Skeletal muscle satellite cell (primary cell): ENCODE measurements around the gene RIMOC1.

Source experiments
- H3K27me3 ChIP-seq: 2 replicates; pipeline ENCODE4 v1.7.0; 2013; ENCODE audit warnings: low read length; ENCODE audit not compliant: control insufficient read depth, insufficient read depth
- H3K36me3 ChIP-seq: 2 replicates; pipeline ENCODE4 v1.7.0; 2013; ENCODE audit warnings: mild to moderate bottlenecking, control low read depth, low read length; ENCODE audit not compliant: insufficient read depth
- H3K4me1 ChIP-seq: 2 replicates; pipeline ENCODE4 v1.7.0; 2013; ENCODE audit warnings: low read length; ENCODE audit not compliant: control insufficient read depth, insufficient read depth
- H3K4me2 ChIP-seq: 2 replicates; pipeline ENCODE4 v1.7.0; 2013; ENCODE audit warnings: mild to moderate bottlenecking, low read length
- H3K4me3 ChIP-seq: 2 replicates; pipeline ENCODE4 v1.7.0; 2013; ENCODE audit warnings: low read length
- H3K9ac ChIP-seq: 2 replicates; pipeline ENCODE4 v1.7.0; 2013; ENCODE audit warnings: mild to moderate bottlenecking, low read depth, low read length, moderate library complexity
- H3K9me3 ChIP-seq: replicated peaks from 2 replicates; pipeline ENCODE4 v1.7.0; 2013; ENCODE audit warnings: mild to moderate bottlenecking, control low read depth, low read length

Gene RIMOC1

GRCh38 chr5:41875121-41875520 lies 29.0 kb upstream of the RIMOC1 start:
- peaks cover 18% of the 10 kb centered on the region for H3K4me1 ChIP-seq
- no peaks in the 10 kb centered on the region for H3K27me3 ChIP-seq
- H3K9me3 ChIP-seq: no peaks in the 10 kb centered on the region
- H3K9ac ChIP-seq: no peak overlapping the region
- H3K4me2 ChIP-seq: no peak overlapping the region
- no peak overlapping the region for H3K4me3 ChIP-seq
- H3K36me3 ChIP-seq: no peaks in the 10 kb centered on the region

- H3K4me3 ChIP-seq: no peak overlapping the region
- H3K9me3 ChIP-seq: no peaks in the 10 kb centered on the region
- H3K27me3 ChIP-seq: no peaks in the 10 kb centered on the region
- no peaks in the 10 kb centered on the region for H3K36me3 ChIP-seq
- H3K9ac ChIP-seq: no peak overlapping the region
- peaks cover 6% of the 10 kb centered on the region for H3K4me1 ChIP-seq
- no peak overlapping the region for H3K4me2 ChIP-seq
Observed at GRCh38 chr5:41876678-41877077, 27.5 kb upstream of the RIMOC1 start.

GRCh38 chr5:41877408-41877807 lies 26.7 kb upstream of the RIMOC1 start:
- Histone ChIP-seq H3K4me1 (peaks cover under 1% of the 10 kb centered on the region), H3K4me3 (no peak overlapping the region), H3K9me3 (no peaks in the 10 kb centered on the region), H3K4me2 (no peak overlapping the region), H3K27me3 (no peaks in the 10 kb centered on the region), H3K36me3 (no peaks in the 10 kb centered on the region), H3K9ac (no peak overlapping the region)

DNA sequence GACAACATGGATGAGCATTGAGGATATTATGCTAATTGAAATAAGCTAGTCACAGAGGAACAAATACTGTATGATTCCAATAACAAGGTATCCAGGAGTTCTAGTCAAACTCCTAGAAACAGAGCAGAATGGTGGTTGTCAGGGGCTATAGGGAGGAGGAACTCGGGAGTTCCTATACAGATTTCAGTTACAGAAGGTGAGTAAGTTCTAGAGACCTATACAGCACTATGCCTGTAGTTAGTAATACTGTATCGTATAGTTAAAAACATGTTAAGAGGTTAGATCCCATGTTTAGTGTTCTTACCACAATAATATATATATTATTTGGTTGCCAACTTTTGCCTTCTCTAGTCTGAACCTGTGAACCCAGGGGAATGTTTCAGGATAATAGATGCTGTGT lies 26.0 kb upstream of the RIMOC1 start:
- Histone ChIP-seq H3K4me1 (no peaks in the 10 kb centered on the region), H3K4me2 (no peak overlapping the region), H3K36me3 (no peaks in the 10 kb centered on the region), H3K4me3 (no peak overlapping the region), H3K9me3 (no peaks in the 10 kb centered on the region), H3K27me3 (no peaks in the 10 kb centered on the region), H3K9ac (no peak overlapping the region)

GRCh38 chr5:41878643-41879478 lies 25.3 kb upstream of the RIMOC1 start:
- Histone ChIP-seq H3K4me1 (no peaks in the 10 kb centered on the region), H3K4me2 (no peak overlapping the region), H3K27me3 (no peaks in the 10 kb centered on the region), H3K4me3 (no peak overlapping the region), H3K36me3 (no peaks in the 10 kb centered on the region), H3K9ac (no peak overlapping the region), H3K9me3 (no peaks in the 10 kb centered on the region)

GRCh38 chr5:41882765-41883164 lies 21.4 kb upstream of the RIMOC1 start:
- no peak overlapping the region for H3K9ac ChIP-seq
- H3K4me2 ChIP-seq: no peak overlapping the region

DNA sequence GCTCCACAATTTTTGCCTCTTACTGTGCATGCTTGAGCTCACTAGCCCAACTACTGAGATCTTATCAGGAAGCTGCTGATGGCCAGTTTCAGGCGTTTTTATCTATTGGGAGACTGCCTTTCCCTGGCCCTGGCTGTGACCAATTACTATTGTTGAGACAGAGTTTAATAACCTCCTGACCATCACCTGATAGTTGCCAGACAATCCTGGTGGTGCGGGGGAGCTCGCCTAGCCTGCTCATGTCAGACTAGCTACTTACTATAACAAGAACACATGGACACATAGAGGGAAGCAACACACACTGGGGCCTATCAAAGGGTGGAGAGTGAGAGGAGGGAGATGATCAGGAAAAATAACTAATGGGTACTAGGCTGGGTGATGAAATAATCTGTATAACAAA lies 20.9 kb upstream of the RIMOC1 start:
- H3K27me3 ChIP-seq: peaks cover 3% of the 10 kb centered on the region
- no peaks in the 10 kb centered on the region for H3K4me1 ChIP-seq
- no peaks in the 10 kb centered on the region for H3K9me3 ChIP-seq
- H3K4me3 ChIP-seq: no peak overlapping the region
- H3K4me2 ChIP-seq: no peak overlapping the region
- no peaks in the 10 kb centered on the region for H3K36me3 ChIP-seq
- H3K9ac ChIP-seq: no peak overlapping the region

More at GRCh38 chr5:41882765-41883164, 21.4 kb upstream of the RIMOC1 start:
- Histone ChIP-seq H3K4me3 (no peak overlapping the region), H3K27me3 (no peaks in the 10 kb centered on the region), H3K36me3 (no peaks in the 10 kb centered on the region), H3K9me3 (no peaks in the 10 kb centered on the region), H3K4me1 (no peaks in the 10 kb centered on the region)

DNA sequence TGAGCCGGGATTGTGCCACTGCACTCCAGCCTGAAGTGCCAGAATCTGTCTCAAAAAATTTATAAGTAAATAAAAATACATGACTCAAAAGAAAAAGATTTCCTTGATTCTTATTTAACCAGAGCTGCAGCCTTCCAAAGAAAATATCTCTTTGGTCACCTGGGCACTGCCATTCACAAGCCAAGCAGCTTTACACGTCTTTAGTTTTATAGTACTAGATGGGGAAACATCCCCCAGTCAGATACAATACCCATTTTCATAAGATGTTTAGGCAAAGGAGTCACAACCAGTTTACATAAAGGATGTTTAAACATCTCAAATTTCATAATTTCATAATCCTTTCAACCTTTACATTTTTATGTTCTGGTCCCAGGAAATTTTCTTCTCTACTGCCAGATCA lies 20.2 kb upstream of the RIMOC1 start:
- no peak overlapping the region for H3K4me3 ChIP-seq
- H3K4me1 ChIP-seq: no peaks in the 10 kb centered on the region
- no peaks in the 10 kb centered on the region for H3K9me3 ChIP-seq
- peaks cover 9% of the 10 kb centered on the region for H3K27me3 ChIP-seq
- no peaks in the 10 kb centered on the region for H3K36me3 ChIP-seq
- H3K4me2 ChIP-seq: no peak overlapping the region
- no peak overlapping the region for H3K9ac ChIP-seq

GRCh38 chr5:41885286-41885685 lies 18.9 kb upstream of the RIMOC1 start:
- H3K9me3 ChIP-seq: no peaks in the 10 kb centered on the region
- H3K36me3 ChIP-seq: no peaks in the 10 kb centered on the region
- peaks cover 9% of the 10 kb centered on the region for H3K27me3 ChIP-seq
- H3K4me2 ChIP-seq: no peak overlapping the region
- no peaks in the 10 kb centered on the region for H3K4me1 ChIP-seq
- no peak overlapping the region for H3K4me3 ChIP-seq
- no peak overlapping the region for H3K9ac ChIP-seq

DNA sequence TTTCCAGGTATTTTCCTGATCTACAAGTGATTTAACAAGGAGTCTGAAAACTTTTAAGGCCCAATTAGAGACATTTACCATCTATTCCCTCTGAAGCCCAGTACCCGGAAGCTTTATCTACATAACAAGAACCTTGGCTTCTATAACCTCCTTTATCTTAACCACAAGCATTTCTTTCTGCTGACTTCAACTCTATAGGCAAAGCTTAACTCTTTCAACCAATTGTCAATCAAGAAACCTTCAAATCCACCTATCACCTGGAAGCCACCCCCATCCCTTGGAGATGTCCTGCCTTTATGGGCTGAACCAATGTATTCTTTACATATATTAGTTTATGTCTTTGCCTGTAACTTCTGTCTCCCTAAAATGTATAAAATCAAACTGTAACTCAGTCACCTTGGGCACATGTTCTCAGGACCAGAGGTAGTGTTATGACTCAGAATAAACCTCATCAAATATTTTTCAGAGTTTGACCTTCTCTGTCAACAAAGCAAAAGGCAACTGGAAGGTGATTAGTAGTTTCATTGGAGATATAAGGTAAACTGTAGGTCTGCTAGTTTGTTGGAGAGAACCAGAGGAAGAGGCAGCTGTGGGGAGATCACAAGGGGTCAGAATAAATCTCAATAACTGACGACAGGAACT lies 13.0 kb upstream of the RIMOC1 start:
- Histone ChIP-seq H3K9me3 (no peaks in the 10 kb centered on the region), H3K9ac (no peak overlapping the region), H3K4me3 (no peak overlapping the region), H3K4me1 (no peaks in the 10 kb centered on the region), H3K36me3 (no peaks in the 10 kb centered on the region), H3K27me3 (peaks cover 38% of the 10 kb centered on the region), H3K4me2 (no peak overlapping the region)

DNA sequence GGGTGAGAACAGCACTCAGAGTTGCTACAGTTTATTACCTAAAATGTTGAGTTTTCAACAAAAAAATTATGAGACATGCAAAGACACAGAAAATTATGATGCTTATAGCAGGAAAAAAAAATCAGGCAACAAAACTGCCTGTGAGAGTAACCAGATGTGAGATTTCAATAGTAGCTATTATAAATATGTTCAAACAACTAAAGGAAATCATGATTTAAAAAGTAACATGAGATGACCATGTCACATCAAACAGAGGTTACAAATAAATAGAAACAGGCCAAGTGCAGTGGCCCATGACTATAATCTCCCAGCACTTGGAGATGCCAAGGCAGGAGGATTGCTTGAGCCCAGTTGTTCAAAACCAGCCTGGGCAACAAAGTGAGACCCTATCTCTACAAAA lies 12.1 kb upstream of the RIMOC1 start:
- H3K4me1 ChIP-seq: no peaks in the 10 kb centered on the region
- peaks cover 46% of the 10 kb centered on the region for H3K27me3 ChIP-seq
- no peak overlapping the region for H3K9ac ChIP-seq
- H3K4me2 ChIP-seq: no peak overlapping the region
- H3K4me3 ChIP-seq: no peak overlapping the region
- no peaks in the 10 kb centered on the region for H3K36me3 ChIP-seq
- no peaks in the 10 kb centered on the region for H3K9me3 ChIP-seq
